HG02852 (cell line): ENCODE data around the gene SETD9.

ENCODE experiments used
- ATAC-seq: cut with Tn5 transposase; IDR thresholded peaks from one replicate; pipeline ENCODE4 v1.9.1; 2021; ENCODE audit warnings: mild to moderate bottlenecking, moderate library complexity; ENCODE audit not compliant: unreplicated experiment

SETD9 gene

DNA sequence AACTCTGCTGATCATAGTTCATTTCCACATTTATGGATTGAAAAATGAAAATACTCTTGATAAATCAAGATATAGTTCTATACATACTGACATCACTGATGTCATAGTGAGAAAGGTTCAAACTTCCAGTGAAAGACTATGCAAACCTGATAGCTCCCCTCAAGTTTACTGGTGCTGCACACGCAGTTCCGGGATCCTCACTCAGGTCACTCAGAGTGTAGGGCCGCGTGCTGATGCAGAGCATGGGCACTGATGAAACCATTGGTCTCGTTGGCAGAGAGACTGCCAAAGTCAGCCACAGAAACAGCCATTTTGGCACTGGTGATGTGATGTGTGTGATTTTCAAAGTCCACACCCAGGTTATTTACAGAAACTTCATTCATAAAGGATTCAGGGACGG, 13.5 kb downstream of the SETD9 start:
- no peak for ATAC-seq

DNA sequence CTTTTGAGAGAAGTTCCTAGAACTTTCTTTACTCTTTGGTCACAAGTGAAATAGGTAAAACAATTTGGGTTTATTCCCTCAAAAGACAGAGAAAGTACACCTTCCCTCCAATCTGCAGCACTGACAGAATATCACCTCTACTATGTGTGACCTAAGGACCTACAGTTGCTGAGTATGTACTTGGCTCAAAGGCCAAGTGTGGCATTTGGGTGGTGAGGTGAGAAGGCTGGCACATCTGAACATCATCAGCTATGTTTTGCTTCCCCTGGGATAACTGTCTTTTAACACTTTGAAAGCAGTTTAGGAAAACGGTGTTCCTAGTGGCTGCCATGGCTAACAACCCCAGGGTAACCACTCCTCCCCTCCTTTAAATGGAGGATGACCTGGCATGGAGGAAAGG, 24.9 kb downstream of the SETD9 start:
- ATAC-seq = no peak

DNA sequence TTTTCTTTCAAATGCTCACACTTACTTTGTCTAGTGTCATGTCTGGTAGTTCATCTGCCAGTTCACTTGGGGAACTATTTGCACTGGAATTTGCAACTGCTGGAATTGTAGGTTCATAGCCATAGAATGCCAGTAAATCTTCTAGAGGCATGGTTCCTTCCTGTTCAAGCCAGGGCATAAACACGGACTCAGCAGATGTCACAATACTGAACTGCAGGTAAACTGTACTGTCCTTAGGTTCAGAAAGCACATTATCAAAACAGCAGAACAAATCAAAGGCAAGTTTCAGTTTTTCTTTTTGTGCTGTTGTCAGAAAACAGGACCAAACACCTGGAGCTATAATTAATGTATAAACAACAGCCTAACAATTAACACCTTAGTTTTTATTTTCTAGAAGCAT, 29.5 kb downstream of the SETD9 start:
- no peak for ATAC-seq

DNA sequence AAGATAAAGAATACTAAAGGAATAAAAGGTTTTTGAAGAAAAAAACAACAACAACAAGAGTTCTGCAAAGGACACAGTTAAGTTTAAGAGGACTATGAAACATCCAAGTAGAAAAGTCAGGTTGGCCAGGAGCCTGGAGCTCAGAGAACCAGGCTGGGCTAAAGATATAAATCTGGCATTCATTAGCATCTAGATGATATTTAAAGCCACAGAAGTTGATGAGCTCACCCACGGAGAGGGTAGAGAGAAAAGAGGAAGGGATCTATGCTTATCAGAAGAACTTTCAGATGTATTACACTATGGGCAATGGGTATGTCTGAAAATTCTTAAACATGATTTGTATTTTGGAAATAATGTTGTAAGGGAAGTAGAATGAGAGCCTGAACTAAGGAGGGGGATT, 32.6 kb downstream of the SETD9 start:
- no peak for ATAC-seq

DNA sequence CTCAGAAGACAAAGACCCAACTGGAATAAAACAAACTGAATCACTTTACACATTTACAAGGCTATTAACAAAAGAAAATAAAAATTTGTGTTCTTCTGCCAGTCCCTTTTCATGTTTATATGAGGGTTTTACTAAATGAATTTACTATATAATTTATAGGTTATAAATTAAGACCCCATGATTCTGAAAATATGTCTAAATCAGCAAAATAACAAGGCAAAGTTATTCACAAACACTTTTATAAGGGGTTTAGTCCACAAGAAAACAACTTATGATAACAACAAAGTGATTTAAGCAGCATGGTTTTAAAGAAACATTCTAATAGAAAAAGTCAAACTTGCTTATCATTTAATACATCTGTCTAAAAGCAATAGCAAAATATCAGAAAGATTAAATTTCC, 37.7 kb downstream of the SETD9 start:
- ATAC-seq = no peak

- peak; percentile 41 for ATAC-seq
These were observed 41.3 kb downstream of the SETD9 start for GRCh38 chr5:56950626-56951125.

DNA sequence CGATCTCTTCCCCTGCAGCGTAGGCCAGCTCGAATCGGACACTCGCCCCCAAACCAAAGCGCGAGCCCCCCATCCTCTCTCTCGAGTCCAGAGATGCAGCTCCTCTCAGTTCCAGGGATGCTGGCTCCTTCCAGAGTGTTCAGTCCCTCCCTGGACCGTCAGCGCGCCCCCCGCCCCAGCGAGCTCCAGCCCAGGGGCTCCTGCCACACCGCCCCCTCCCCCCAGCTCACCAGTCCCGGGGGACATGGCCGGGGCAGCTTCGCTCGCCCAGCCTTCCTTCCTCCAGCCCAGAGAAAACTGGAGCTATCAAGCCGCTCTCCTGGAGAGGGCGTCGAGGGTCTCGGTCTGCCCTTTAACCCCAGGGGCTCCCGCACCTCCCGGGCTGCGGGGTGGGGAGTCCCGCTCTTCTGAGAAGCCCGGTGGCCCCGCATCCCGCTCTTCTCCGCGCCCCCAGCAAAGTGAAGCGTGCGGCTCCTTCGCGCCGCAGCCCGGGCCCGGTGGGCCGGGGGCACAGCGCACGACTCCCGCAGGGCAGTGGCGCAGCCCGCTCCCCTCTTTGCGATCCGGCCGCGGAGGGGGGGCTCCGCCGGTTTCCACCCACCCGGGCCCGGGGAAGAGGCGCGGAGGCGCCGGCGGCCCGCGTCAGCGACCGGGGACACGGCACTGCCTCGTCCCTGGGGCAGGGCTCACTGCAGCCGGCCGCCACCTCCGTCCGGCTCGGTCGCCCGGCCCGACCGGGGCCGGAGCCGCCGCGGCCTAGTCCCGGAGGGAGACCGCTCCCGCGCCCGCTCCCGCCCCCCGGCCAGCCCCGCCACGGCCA, 41.9 kb downstream of the SETD9 start:
- peak; percentile 52 for ATAC-seq

DNA sequence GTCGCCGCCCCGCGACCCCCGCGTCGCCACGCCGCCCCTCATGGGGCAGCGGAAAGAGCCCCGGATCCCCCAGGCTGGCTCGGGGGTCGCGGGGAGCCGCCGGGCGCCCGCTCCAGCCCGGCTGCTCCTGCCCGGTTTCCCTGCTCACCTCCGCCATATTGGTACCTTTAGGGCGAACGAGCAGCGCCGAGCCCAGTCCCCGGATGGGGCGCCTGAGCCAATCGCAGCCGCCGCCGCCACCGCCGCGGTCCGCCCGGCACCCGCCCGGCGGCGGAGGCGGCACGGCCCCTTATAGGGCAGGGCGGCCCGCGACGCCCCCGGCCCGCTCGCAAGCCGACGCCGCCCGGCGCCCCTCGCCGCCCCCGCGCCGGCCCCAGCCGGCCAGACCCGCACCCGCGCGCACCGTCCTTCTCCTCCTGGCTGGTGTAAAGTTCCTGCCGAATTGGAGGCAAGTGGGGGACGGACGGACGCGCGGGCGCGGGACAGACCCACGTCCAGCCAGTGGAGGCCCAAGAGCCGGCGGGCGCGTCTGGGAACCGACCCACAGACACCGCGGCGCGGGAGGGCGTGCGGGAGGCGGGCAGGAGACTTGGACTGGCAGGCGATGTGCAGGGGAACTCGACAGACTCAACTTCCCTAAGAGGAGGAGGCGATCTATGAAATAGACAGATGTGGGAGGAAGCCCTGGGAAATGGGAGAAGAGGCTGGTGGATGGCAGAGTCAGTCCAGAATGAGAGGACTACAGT, 42.7 kb downstream of the SETD9 start, which contains the start of gene MIER3:
Gene MIER3 (minus strand): TSS at position 178 of the 746 bp plus-strand sequence. CDS start 21 bp downstream, at position 157.
- peak; percentile 91 for ATAC-seq

- ATAC-seq = no peak
These were observed 44.9 kb downstream of the SETD9 start for GRCh38 chr5:56954262-56954661.

- no peak for ATAC-seq
These were observed 49.2 kb downstream of the SETD9 start for GRCh38 chr5:56958595-56958994.

- ATAC-seq = no peak
These were observed 49.9 kb downstream of the SETD9 start for GRCh38 chr5:56959326-56959725.

DNA sequence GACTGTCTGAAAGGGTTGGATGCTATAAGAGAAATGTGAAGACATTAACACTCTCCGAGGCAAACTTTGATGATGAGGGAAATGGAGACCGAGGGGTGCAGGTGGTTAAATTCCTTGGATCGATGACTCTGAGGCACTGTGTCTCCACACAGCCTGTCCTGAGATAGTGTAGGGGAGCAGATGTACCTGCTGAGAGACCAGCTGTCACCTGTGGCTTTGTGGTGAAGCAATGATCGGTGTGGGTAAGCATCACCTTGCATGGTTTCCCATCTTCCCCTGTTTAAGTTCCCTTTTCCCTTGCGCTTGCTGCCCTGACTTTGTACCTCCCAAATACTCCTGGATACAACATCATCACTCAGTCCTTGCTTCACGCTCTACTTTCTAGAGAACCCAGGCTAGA, 52.4 kb downstream of the SETD9 start:
- ATAC-seq = no peak

DNA sequence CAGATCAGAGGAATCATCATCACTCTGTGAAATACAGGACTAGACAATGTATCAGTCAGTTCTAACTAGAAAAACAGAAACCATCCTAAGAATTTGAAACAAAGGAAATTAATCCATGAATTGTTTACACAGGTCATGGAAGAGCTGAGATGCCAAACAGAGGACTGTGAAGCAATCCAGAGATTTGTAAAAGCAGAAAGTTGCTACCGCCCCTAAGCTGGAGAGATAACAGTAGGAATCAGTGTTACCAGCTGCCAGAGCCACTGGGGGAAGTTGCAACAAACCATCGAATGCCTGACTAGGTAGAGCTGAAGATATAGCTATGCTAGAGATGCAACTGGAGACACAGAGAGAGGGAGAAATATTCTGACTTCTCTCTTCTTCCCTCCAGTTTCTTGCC, 52.9 kb downstream of the SETD9 start:
- ATAC-seq = no peak

- ATAC-seq = no peak
These were observed 53.9 kb downstream of the SETD9 start for GRCh38 chr5:56963246-56963645.

DNA sequence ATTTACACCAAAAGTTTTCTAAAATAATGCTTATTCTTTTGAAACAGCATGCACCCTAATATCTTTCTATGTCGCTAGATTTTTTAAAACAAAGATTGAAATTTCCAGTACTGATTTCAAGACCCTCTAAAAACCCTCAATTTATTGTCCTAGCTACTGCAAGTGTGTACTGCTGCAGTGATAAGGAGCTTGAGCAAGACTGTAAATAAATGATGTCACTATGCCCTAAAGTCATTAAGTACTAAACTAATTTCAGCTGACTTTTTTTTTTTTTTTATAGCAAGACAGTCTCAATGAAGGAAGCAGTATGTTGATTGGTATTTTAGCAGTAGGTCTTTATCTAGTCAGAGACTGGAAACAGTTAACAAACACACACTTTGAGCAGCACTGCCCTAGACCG, 54.8 kb downstream of the SETD9 start:
- ATAC-seq = no peak
